ENCODE data around the gene MAMLD1. TPM values are rescaled to one million over a fixed set of nuclear protein-coding genes. Genes with fewer than 3 reads are reported as not detected.

MAMLD1 gene
- total RNA-seq, 1 experiment from 2014 or later = 5.5 TPM

- no peak for DNase-seq
These were observed 140.1 kb downstream of the MAMLD1 start for GRCh38 chrX:150502979-150503897.

GRCh38 chrX:150503898-150504219 is 140.7 kb downstream of the MAMLD1 start:
- H3K36me3 ChIP-seq = no peaks in the 10 kb centered on the region
- H3K4me1 ChIP-seq = no peaks in the 10 kb centered on the region
- no peak for DNase-seq
- H3K27me3 ChIP-seq = no peaks in the 10 kb centered on the region
- no peak overlapping the region for H3K27ac ChIP-seq
- H3K4me3 ChIP-seq = no peak overlapping the region
- H3K9me3 ChIP-seq (replicated peaks) = no peaks in the 10 kb centered on the region

More at GRCh38 chrX:150502979-150503897, 140.1 kb downstream of the MAMLD1 start:
- Histone ChIP-seq H3K9me3 (replicated peaks) (no peaks in the 10 kb centered on the region), H3K4me3 (no peak overlapping the region), H3K4me1 (no peaks in the 10 kb centered on the region), H3K27me3 (no peaks in the 10 kb centered on the region), H3K36me3 (no peaks in the 10 kb centered on the region), H3K27ac (no peak overlapping the region)

- DNase-seq = no peak
- Histone ChIP-seq H3K4me1 (no peaks in the 10 kb centered on the region), H3K4me3 (no peak overlapping the region), H3K36me3 (no peaks in the 10 kb centered on the region), H3K27me3 (no peaks in the 10 kb centered on the region), H3K9me3 (replicated peaks) (no peaks in the 10 kb centered on the region), H3K27ac (no peak overlapping the region)
These were observed 141.5 kb downstream of the MAMLD1 start for GRCh38 chrX:150504397-150505182.

- H3K9me3 ChIP-seq (replicated peaks) = no peaks in the 10 kb centered on the region
- no peak overlapping the region for H3K4me3 ChIP-seq
- H3K4me1 ChIP-seq = no peaks in the 10 kb centered on the region
- DNase-seq = no peak
- H3K36me3 ChIP-seq = no peaks in the 10 kb centered on the region
- no peak overlapping the region for H3K27ac ChIP-seq
- no peaks in the 10 kb centered on the region for H3K27me3 ChIP-seq
These were observed 142.9 kb downstream of the MAMLD1 start for GRCh38 chrX:150506020-150506419.

GRCh38 chrX:150506486-150506885 is 143.4 kb downstream of the MAMLD1 start:
- Histone ChIP-seq H3K36me3 (no peaks in the 10 kb centered on the region), H3K27ac (no peak overlapping the region), H3K27me3 (no peaks in the 10 kb centered on the region), H3K4me1 (no peaks in the 10 kb centered on the region), H3K4me3 (no peak overlapping the region), H3K9me3 (replicated peaks) (no peaks in the 10 kb centered on the region)
- DNase-seq = no peak

GRCh38 chrX:150507251-150507856 is 144.2 kb downstream of the MAMLD1 start:
- Histone ChIP-seq H3K9me3 (replicated peaks) (no peaks in the 10 kb centered on the region), H3K27ac (no peak overlapping the region), H3K4me1 (no peaks in the 10 kb centered on the region), H3K27me3 (no peaks in the 10 kb centered on the region), H3K36me3 (no peaks in the 10 kb centered on the region), H3K4me3 (no peak overlapping the region)
- no peak for DNase-seq

- no peak overlapping the region for H3K27ac ChIP-seq
- no peaks in the 10 kb centered on the region for H3K36me3 ChIP-seq
- H3K4me1 ChIP-seq = no peaks in the 10 kb centered on the region
- H3K9me3 ChIP-seq (replicated peaks) = no peaks in the 10 kb centered on the region
- no peak for DNase-seq
- H3K27me3 ChIP-seq = no peaks in the 10 kb centered on the region
- H3K4me3 ChIP-seq = no peak overlapping the region
These were observed 144.9 kb downstream of the MAMLD1 start for GRCh38 chrX:150508018-150508417.

GRCh38 chrX:150508451-150509367 is 145.6 kb downstream of the MAMLD1 start:
- Histone ChIP-seq H3K4me3 (no peak overlapping the region), H3K9me3 (replicated peaks) (no peaks in the 10 kb centered on the region), H3K27me3 (no peaks in the 10 kb centered on the region), H3K36me3 (no peaks in the 10 kb centered on the region), H3K4me1 (no peaks in the 10 kb centered on the region), H3K27ac (no peak overlapping the region)
- DNase-seq = no peak

GRCh38 chrX:150509703-150510102 is 146.6 kb downstream of the MAMLD1 start:
- H3K27ac ChIP-seq = no peak overlapping the region
- no peaks in the 10 kb centered on the region for H3K4me1 ChIP-seq
- H3K27me3 ChIP-seq = no peaks in the 10 kb centered on the region
- no peaks in the 10 kb centered on the region for H3K36me3 ChIP-seq
- no peaks in the 10 kb centered on the region for H3K9me3 ChIP-seq (replicated peaks)
- no peak for DNase-seq
- no peak overlapping the region for H3K4me3 ChIP-seq

- Histone ChIP-seq H3K4me1 (no peaks in the 10 kb centered on the region), H3K9me3 (replicated peaks) (no peaks in the 10 kb centered on the region), H3K36me3 (no peaks in the 10 kb centered on the region), H3K27ac (no peak overlapping the region), H3K4me3 (no peak overlapping the region), H3K27me3 (no peaks in the 10 kb centered on the region)
- no peak for DNase-seq
These were observed 149.4 kb downstream of the MAMLD1 start for GRCh38 chrX:150512461-150512901.

GRCh38 chrX:150513544-150513943 is 150.4 kb downstream of the MAMLD1 start:
- Histone ChIP-seq H3K36me3 (no peaks in the 10 kb centered on the region), H3K27ac (no peak overlapping the region), H3K4me1 (no peaks in the 10 kb centered on the region), H3K4me3 (no peak overlapping the region), H3K27me3 (no peaks in the 10 kb centered on the region), H3K9me3 (replicated peaks) (no peaks in the 10 kb centered on the region)
- DNase-seq = no peak

- H3K36me3 ChIP-seq = no peaks in the 10 kb centered on the region
- H3K27ac ChIP-seq = no peak overlapping the region
- no peak overlapping the region for H3K4me3 ChIP-seq
- H3K9me3 ChIP-seq (replicated peaks) = no peaks in the 10 kb centered on the region
- DNase-seq = no peak
- H3K27me3 ChIP-seq = no peaks in the 10 kb centered on the region
- no peaks in the 10 kb centered on the region for H3K4me1 ChIP-seq
These were observed 151.3 kb downstream of the MAMLD1 start for GRCh38 chrX:150514462-150514861.

- Histone ChIP-seq H3K4me3 (no peak overlapping the region), H3K27me3 (no peaks in the 10 kb centered on the region), H3K36me3 (no peaks in the 10 kb centered on the region), H3K27ac (no peak overlapping the region), H3K4me1 (no peaks in the 10 kb centered on the region), H3K9me3 (replicated peaks) (no peaks in the 10 kb centered on the region)
- DNase-seq = no peak
These were observed 152.7 kb downstream of the MAMLD1 start for GRCh38 chrX:150515801-150516200.

- Histone ChIP-seq H3K27me3 (no peaks in the 10 kb centered on the region), H3K4me1 (no peaks in the 10 kb centered on the region), H3K27ac (no peak overlapping the region), H3K4me3 (no peak overlapping the region), H3K36me3 (no peaks in the 10 kb centered on the region), H3K9me3 (replicated peaks) (no peaks in the 10 kb centered on the region)
- no peak for DNase-seq
These were observed 154.3 kb downstream of the MAMLD1 start for GRCh38 chrX:150517303-150517910.

Measured in SJCRH30 (cell line).